ENCODE data around the gene TTC39B.

Gene TTC39B

DNA sequence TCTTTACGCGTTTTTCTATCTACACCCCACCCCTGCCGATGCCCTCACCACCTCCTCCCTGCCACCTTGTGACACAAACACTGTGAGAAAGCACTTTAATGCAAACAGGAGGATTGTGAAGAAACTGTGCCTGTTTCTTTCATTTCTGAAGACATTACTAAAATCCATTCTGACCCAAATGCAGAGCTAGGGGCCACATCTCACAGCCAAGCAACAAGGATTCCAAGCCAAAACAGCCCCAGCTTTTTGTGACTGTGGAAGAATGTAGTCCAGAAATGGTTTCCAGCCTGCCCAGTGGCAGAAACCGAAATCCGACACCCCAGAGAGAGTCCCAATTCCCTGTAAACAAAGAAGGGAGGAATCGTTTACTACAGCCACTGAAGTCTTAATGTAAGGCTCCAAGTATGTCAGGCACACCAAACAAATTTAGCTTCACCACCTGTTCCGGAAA, 190.9 kb downstream of the TTC39B start:
- DNase-seq: no peak

DNA sequence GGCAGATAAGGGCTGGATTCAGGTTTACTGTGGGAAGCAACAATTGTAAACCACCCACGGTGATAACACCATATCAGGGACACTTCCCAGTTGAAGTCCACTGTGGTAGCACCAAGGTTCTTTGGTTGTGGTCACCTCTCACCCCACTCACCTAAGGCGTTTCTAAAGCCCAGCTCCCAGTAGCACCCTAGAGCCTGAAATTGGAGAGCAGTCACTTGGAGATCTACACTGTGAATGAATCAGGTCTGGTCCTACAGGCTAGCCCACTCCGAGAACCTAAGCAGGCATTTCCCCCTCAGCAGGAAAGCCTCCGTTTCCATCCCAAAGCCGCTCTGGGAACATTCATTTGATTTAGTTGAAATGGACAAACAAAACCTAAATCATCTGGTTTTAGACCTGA, 191.3 kb downstream of the TTC39B start:
- no peak for DNase-seq

DNA sequence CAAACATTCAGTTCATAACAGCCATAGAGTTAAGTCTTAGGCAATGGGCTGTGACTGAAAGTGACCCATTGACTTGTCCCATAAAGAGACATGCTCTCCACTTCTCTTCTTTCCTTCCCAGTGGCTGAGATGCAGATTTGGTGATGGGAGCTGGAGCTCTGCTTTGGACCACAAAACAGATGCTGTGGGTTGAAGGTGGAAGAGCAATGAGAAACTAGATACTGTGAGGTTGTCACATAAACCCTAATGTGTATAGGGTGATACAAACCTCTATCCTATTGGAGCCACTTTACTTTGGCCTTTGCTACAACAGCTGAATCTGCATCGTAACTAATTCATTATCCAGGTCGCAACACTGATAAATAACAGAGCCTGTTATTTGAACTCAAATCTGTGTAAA, 192.0 kb downstream of the TTC39B start:
- DNase-seq: no peak

Data from stimulated activated CD4-positive, alpha-beta T cell treated with anti-CD3 and anti-CD28 coated beads, Interleukin-4, amount 100 ng/mL, for 1 hour (primary cell).